ENCODE measurements around the gene TRNT1.

Gene TRNT1

DNA sequence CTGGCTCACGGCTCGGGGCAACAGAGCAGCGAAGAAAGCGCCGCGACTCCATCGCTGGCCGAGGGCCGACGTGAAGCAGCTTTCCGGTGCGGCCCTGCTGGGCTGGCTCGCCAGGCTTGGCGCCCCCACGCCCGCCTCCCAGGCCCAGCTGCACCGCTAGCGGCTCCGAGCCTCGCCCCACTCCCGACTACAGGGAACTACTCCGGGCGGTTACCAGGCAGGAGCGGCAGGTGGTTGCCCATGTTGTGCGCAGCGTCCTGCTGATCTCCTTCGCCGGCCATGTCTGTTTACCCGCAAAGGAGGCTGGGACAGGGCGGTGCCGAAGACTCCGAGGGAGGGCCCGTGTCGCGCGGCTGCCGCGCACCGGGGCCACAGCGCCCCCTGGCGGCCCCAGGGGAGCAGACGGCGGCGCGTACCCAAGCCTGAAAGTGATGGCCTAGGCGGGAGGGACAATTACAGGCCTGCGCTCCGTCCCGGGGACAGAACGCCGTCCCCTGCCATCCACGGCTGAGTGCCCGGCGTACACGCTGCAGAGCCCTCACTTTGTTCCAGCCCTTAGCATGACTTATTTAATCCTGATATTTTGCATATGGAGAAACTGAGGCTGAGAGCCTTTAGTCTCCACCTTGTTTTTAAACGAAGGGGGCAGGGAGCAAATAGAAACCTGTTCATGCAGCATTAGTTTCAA, 52.8 kb downstream of the TRNT1 start, which contains the start of gene CRBN:
Gene CRBN (minus strand): TSS at position 285 of the 688 bp plus-strand sequence. CDS start 4 bp downstream, at position 281.
- peak; percentile 84 to 87 for DNase-seq

DNA sequence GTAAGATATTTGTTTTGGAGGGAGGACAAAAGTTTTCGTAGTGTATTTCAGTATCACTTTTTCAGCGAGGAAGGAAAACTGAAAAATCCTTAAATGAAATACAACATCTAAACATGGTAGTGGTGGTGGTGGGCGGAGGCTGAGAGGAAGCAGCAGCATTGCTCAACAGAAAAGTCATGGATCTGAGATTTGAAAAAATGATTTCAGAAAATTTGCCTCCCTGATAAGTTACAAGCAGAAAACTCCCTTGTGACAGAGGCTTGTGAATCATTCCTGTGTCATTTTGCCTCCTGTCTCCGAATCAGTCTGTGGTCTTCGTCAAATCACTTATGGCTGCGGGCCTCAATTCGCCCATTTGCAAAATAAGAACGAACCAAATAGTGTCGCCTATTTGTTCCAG, 53.7 kb downstream of the TRNT1 start:
- no peak for DNase-seq

DNA sequence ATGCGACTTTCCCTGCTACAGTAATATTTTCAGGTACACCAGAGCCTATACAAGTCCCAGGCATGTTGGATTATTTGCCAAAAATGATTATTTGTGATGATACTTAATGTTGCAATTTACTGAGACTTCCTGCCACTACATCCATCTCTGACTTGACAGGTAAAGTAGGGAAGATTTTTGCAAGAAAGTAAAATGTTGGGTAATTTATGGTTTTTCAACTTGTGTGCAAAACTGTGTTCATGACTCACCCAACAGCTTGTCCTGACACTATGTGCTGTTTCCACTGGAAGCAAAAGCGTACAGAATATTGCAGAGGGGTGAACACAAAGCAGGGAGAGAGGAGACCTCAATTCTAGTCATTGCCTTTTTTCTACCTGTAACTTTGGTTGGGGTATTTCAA, 58.1 kb downstream of the TRNT1 start:
- no peak for DNase-seq

DNA sequence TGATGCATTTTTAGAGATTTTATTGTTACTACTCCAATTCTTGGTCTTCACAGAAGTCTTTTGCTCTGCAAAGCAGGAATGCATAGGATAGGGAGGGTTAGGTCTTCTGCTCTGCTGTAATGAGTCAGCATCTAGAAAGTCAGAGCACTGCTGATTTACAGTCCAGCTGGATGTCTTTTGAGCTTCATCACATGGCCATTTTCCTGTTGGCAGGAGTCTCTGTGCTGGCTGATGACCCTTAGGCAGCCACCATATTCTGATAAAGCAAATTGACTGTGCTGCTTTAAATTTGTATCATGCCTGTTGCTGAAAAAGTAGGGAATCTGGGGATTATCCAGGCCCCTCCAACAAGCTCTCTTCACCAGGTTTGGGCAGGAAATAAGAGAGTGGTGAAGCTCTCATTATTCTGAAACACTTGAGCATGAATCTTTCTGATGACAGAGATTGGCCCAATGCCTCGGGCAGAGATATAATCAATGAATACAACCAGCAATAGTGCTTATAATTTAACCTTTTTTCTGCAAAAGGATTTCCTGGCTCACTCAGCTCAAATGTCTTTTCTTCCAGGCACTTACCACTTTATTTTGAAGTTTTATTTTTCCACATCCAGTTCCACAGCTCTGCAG, 62.5 kb downstream of the TRNT1 start:
- no peak for DNase-seq

DNA sequence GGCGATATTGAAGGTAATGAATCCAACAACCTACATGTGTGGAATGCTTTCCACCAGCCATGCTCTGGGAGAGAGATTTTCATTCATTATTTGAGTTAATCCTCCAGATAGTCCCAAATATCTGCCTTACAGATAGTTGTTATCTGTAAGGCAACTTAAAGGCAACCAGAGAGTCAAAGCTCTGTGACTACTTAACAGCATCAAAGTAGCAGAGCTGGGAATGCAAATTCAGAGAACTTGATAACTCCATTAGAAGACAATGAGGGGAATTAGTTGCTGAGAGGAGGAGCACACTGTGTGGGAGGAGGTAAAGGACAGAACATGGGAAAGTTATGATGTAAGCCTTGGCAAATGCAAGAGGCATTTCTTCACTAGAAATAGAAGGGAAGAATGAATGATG, 63.2 kb downstream of the TRNT1 start:
- DNase-seq: no peak

DNA sequence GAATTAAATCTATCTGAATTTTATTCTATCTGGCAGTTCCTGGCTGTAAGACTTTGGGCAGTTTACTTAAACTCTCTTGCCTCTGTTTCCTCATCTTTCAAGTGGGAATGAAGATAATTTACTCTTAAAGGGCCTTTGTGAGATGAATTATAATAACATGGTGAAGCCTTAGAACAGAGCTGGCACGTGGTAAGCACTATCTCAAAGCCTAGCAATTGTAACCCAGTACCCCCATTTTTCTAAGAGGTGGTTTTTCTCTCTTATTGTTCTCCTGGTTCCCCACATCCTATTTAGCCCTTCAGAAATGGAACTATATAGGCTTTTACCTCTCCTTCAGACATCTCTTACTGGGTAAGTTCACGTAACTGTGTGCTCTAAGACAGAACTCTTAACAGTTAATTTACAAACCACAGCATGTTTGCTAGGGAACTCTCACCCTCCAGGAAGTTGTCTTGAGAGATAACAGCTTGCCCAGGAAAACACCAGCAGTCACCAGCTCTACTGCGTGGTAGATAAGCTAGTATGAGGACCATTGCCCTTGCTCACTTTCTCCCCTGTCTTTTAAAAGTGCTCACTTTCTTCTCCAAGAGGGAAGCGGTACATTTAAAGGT, 65.0 kb downstream of the TRNT1 start:
- DNase-seq: no peak

DNA sequence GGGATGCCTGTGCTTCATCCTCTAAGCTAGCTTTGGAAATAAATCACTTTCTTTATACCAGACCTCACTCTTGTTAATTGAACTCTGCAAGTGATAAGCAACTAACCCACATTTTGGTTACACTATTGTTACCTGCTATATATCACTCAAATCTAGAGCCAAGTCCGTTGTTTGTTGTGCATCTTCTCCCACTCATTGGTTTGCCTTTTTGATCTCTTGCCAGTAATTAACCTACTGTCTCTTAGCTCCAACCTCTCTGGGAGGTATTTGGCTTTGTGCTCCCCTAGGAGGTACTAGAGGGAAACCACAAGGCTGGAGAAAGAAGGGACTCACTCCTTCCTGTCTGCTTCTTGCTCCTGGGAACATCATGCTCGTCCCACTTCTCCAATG, 65.5 kb downstream of the TRNT1 start:
- DNase-seq: no peak

DNA sequence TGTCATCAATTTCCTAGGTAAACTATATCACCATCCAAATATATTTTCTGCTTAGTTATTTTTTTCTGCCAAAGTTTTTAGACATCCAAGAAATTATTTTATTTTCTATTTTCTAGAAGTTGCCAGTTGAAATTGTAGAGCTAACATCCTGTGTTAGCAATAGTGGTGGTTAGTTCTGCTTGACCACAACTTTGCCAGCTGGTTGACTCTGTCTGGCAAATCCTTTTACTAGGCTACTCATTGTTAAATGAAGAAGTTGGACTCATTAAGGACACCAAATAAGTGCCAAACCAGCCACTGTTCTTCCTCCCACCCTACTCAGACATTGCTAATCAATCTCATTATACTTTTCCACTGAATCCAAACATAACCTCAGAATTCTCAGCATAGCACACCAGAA, 68.1 kb downstream of the TRNT1 start:
- DNase-seq: no peak

DNA sequence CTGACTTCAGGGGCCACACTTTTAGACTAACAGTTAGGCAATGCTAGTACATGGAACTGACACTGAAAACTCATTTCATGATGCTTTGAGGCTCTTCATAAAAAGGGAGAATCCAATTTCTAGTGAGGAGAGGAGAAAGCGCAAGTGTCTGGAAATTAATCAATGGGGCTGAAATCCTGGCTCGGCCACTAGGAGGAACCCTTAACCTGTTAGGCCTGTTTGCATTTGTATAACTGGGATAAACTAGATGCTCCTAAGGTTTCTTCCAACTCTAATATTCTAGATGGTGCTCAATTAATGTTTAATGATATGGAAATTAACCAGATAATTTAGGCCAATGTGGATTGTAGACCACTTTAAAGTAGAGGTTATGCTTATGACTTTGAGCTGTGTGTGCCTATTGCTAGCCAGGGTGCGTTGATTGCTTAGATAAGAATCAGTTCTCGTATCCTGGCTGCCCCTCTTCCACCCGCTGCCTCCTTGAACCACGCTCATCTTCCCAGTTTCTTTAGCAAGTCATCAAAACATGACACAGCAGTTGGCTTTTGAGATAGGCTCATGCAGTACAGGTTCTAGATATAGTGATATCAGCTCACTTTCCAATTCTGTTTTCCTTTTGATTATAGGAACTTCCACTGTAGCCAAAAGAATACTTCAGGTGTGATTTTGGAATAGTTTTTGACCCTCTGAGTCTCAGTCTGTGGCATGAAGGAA, 69.6 kb downstream of the TRNT1 start:
- DNase-seq: peak in 1 of 2 experiments; percentile 19
